B cell (primary cell): ENCODE measurements around the gene GUF1.

Source experiments
- CTCF ChIP-seq: fragments of 200-600 bp; IDR thresholded peaks from one replicate; pipeline ENCODE4 v1.8.0; 2022; ENCODE audit warnings: antibody characterized with exemption, mild to moderate bottlenecking
- EZH2 ChIP-seq: IDR thresholded peaks from 2 replicates; pipeline ENCODE4 v1.6.1; 2012; ENCODE audit warnings: borderline replicate concordance, low read depth, mild to moderate bottlenecking, moderate library complexity, low read length; ENCODE audit not compliant: insufficient read depth, poor library complexity, severe bottlenecking

GRCh38 chr4:44740201-44740600 lies 62.0 kb downstream of the GUF1 start:
- TF ChIP-seq CTCF (no peak), EZH2 (no peak)
